Measurements from ENCODE around the gene ZNF775.

DNA sequence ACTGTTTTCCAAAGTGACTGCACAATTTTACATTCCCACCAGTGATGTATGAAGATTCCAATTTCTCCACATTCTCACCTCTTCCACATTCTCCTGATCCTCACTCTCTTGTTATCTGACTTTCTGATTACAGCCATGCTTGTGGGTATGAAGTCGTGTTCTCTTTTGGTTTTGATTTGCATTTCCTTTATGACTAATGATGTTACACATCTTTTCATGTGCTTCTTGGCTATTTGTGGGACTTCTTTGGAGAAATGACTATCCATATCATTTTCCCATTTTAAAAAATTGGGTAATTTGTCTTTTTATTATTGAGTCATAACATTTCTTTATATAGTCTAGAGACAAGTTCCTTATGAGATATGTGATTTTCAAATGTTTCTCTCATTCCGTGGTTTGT lies 60.8 kb downstream of the ZNF775 start:
- no peak for TF ChIP-seq CTCF (IDR thresholded peaks at IDR 0.05; ENCODE audit: borderline replicate concordance, extremely low read depth, low read length, poor library complexity, severe bottlenecking)
- no peak for TF ChIP-seq EZH2 (IDR thresholded peaks at IDR 0.05; ENCODE audit: borderline replicate concordance, low read depth, low read length, severe bottlenecking)

All from DND-41 (cell line).